CD4-positive, alpha-beta T cell (primary cell): Measurements from ENCODE around the gene ANKRD39. TPM values are rescaled to one million over a fixed set of nuclear protein-coding genes. Genes with fewer than 3 reads are reported as not detected.

Experiments
- ATAC-seq: fragments of 200-7000 bp; cut with Tn5 transposase; one replicate; pipeline ENCODE4 v1.10.0; 2022; ENCODE audit warnings: mild to moderate bottlenecking; ENCODE audit not compliant: poor library complexity
- CTCF ChIA-PET: fragments of 350-600 bp; sonication (Branson Sonifier 250); formaldehyde crosslinking; loops from one replicate; lab custom pipeline; 2021; ENCODE audit warnings: antibody characterized with exemption, inconsistent platforms; lab: Charles Lee
- POLR2A ChIA-PET: fragments of 350-600 bp; sonication (Branson Sonifier 250); formaldehyde crosslinking; loops from one replicate; lab custom pipeline; 2021; ENCODE audit warnings: antibody characterized with exemption, inconsistent platforms; lab: Charles Lee
- DNase-seq, 14 experiments: peaks; one replicate each; pipeline ENCODE4 v3.0.0-alpha.2; 2013 to 2020; ENCODE audit warnings: mixed read lengths in 2 of 14
- H3K27ac ChIP-seq, 2 donors: one replicate each; pipeline versions ENCODE4 v1.5.1 to v1.7.0; 2013; ENCODE audit warnings: low read length in 2 of 2, low read depth in 1 of 2, mild to moderate bottlenecking in 1 of 2
- H3K27me3 ChIP-seq, 2 experiments: 1 replicate in 1 of 2; 2 replicates in 1 of 2; pipeline versions ENCODE4 v1.6.1 to v1.7.0; 2013; ENCODE audit warnings: low read length in 2 of 2, control low read depth in 1 of 2, mild to moderate bottlenecking in 1 of 2, moderate library complexity in 1 of 2; ENCODE audit not compliant: insufficient read depth in 2 of 2, control insufficient read depth in 1 of 2
- H3K36me3 ChIP-seq: one replicate; pipeline ENCODE4 v1.6.1; 2013; ENCODE audit warnings: low read length, control low read depth; ENCODE audit not compliant: insufficient read depth
- H3K4me1 ChIP-seq: one replicate; pipeline ENCODE4 v1.6.1; 2013; ENCODE audit warnings: low read length, control low read depth; ENCODE audit not compliant: insufficient read depth
- H3K4me3 ChIP-seq: one replicate; pipeline ENCODE4 v1.5.1; 2013; ENCODE audit warnings: mild to moderate bottlenecking, low read length, moderate library complexity
- H3K9me3 ChIP-seq, 2 experiments: 1 replicate in 1 of 2; 2 replicates in 1 of 2; pipeline versions ENCODE4 v1.6.1 to v1.7.0; 2013; ENCODE audit warnings: low read length in 2 of 2, mild to moderate bottlenecking in 2 of 2, control low read depth in 1 of 2, moderate library complexity in 1 of 2; ENCODE audit not compliant: control insufficient read depth in 1 of 2, insufficient read depth in 1 of 2
- H3K27ac Mint-ChIP-seq: one replicate; pipeline ENCODE4 v1.8.0; 2020; ENCODE audit warnings: mixed read lengths
- H3K27me3 Mint-ChIP-seq: one replicate; pipeline ENCODE4 v1.8.0; 2021; ENCODE audit warnings: mixed read lengths
- H3K36me3 Mint-ChIP-seq: one replicate; pipeline ENCODE4 v1.8.0; 2021; ENCODE audit warnings: low read depth, mixed read lengths
- H3K4me1 Mint-ChIP-seq: one replicate; pipeline ENCODE4 v1.8.0; 2021; ENCODE audit warnings: low read depth, mixed read lengths
- H3K4me3 Mint-ChIP-seq: one replicate; pipeline ENCODE4 v1.8.0; 2020; ENCODE audit warnings: mild to moderate bottlenecking, mixed read lengths
- H3K9me3 Mint-ChIP-seq: one replicate; pipeline ENCODE4 v1.8.0; 2020; ENCODE audit warnings: mixed read lengths
- intact Hi-C, 2 experiments: fragments of 100-400 bp; cut with DNase I in 1 of 2; cut with micrococcal nuclease in 1 of 2; formaldehyde crosslinking; loops; one replicate each; pipeline versions ENCODE4 v1.15.1 to v1.9.0; 2023 to 2025; cut with DNase I, micrococcal nuclease
- total RNA-seq, 174 experiments: library from RNA in 2 of 174; stranded (reverse) in 2 of 174; gene quantifications; one replicate each; pipeline ENCODE4 v1.2.3 and lab custom pipeline; 2021 to 2026
- TF ChIP-seq, protein P1 (sequence below): fragments of 200-600 bp; IDR thresholded peaks from one replicate; pipeline ENCODE4 v1.8.0; 2022; ENCODE audit warnings: antibody characterized with exemption, mild to moderate bottlenecking

Gene ANKRD39
- total RNA-seq, 2 experiments from 2014 or later = 17.2 to 18.3 TPM

DNA sequence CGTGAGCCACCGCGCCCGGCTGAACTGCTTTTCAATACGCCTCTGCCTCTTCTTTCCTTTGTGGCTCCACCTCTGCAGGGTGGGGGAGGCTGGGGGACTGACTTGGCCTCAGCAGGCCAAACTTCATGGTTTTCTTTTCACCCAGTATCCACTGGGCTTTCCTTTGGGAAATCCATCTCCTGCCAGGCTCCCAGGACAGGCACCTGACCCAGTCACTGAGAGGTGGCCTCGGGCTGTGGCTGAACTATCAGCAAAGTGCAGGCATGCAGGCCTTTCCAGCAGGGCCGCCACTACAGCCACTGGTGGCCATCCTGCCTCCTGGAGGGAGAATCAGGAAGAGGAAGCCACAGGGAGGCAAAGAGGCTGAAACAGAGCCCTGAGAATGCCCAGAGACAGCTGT is 45.5 kb upstream of the ANKRD39 start:
- Histone ChIP-seq H3K36me3 (no peaks in the 10 kb centered on the region), H3K9me3 (no peaks in the 10 kb centered on the region), H3K27ac (no peak overlapping the region), H3K27me3 (no peaks in the 10 kb centered on the region), H3K4me3 (no peak overlapping the region), H3K4me1 (peaks cover 8% of the 10 kb centered on the region)
- no peaks in the 10 kb centered on the region for H3K9me3 Mint-ChIP-seq
- no peaks in the 10 kb centered on the region for H3K36me3 Mint-ChIP-seq
- no peak overlapping the region for H3K4me3 Mint-ChIP-seq
- no peak overlapping the region for H3K27ac Mint-ChIP-seq
- H3K27me3 Mint-ChIP-seq = no peaks in the 10 kb centered on the region
- no peak for ATAC-seq
- H3K4me1 Mint-ChIP-seq = peaks cover 6% of the 10 kb centered on the region
- TF ChIP-seq, protein P1, sequence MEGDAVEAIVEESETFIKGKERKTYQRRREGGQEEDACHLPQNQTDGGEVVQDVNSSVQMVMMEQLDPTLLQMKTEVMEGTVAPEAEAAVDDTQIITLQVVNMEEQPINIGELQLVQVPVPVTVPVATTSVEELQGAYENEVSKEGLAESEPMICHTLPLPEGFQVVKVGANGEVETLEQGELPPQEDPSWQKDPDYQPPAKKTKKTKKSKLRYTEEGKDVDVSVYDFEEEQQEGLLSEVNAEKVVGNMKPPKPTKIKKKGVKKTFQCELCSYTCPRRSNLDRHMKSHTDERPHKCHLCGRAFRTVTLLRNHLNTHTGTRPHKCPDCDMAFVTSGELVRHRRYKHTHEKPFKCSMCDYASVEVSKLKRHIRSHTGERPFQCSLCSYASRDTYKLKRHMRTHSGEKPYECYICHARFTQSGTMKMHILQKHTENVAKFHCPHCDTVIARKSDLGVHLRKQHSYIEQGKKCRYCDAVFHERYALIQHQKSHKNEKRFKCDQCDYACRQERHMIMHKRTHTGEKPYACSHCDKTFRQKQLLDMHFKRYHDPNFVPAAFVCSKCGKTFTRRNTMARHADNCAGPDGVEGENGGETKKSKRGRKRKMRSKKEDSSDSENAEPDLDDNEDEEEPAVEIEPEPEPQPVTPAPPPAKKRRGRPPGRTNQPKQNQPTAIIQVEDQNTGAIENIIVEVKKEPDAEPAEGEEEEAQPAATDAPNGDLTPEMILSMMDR = no peak
- ChIA-PET POLR2A (interaction anchor here (1.4 kb wide), 1 partner anchor 12 kb away, joined by 3 read pairs; no protein-coding TSS in a partner anchor), CTCF (no interaction called here)
- no peak for DNase-seq
- intact Hi-C loops = no loop called here

DNA sequence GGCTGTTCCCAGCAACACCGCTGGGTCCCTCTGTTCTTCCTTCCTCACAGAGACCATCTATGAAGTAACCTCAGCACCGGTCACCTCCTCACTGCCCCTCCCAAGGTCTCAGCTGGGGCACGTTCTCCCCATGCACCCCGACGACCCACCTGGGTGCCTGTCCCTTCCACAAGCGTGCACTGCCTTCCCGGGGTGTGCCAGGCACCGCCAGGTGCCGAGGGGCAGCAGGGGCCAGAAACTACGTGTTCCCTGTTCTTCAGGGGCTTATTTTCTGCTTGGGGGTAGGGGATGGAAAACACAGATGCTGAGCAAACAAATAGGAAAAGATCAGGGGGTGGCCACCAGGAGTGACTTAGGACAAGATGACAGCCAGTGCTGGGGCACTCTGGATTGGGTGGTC is 42.4 kb upstream of the ANKRD39 start:
- no peak overlapping the region for H3K27ac ChIP-seq
- H3K4me1 ChIP-seq = peaks cover 27% of the 10 kb centered on the region
- intact Hi-C loops = no loop called here
- TF ChIP-seq, protein P1 = no peak
- Mint-ChIP-seq H3K27me3 (no peaks in the 10 kb centered on the region), H3K27ac (no peak overlapping the region), H3K4me3 (no peak overlapping the region), H3K36me3 (no peaks in the 10 kb centered on the region), H3K4me1 (peaks cover 35% of the 10 kb centered on the region), H3K9me3 (no peaks in the 10 kb centered on the region)
- H3K9me3 ChIP-seq = no peaks in the 10 kb centered on the region
- H3K27me3 ChIP-seq = no peaks in the 10 kb centered on the region
- POLR2A ChIA-PET = interaction anchor here (0.6 kb wide), 1 partner anchor 9 kb away, joined by 3 read pairs; no protein-coding TSS in a partner anchor
- no peak for DNase-seq
- no peaks in the 10 kb centered on the region for H3K36me3 ChIP-seq
- CTCF ChIA-PET = no interaction called here
- H3K4me3 ChIP-seq = no peak overlapping the region
- ATAC-seq = no peak

DNA sequence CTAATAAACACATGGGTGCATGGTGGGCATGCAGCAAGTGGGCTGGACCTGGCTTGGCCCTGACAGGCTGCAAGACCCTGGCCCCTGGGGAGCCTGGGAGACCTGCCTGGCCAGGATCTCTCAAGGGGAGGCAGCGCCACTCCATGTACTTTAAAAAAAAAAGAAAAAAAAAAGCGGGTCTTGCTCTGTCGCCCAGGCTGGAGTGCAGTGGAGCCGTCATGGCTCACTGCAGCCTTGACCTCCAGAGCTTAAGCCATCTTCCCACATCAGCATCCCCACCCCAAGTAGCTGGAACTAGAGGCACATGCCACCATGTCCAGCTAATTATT is 41.6 kb upstream of the ANKRD39 start:
- no peaks in the 10 kb centered on the region for H3K9me3 Mint-ChIP-seq
- no peak overlapping the region for H3K27ac ChIP-seq
- CTCF ChIA-PET = no interaction called here
- POLR2A ChIA-PET = no interaction called here
- H3K4me3 Mint-ChIP-seq = no peak overlapping the region
- no peaks in the 10 kb centered on the region for H3K9me3 ChIP-seq
- intact Hi-C loops = no loop called here
- H3K4me3 ChIP-seq = no peak overlapping the region
- no peak overlapping the region for H3K27ac Mint-ChIP-seq
- ATAC-seq (no peak), DNase-seq (no peak)
- TF ChIP-seq, protein P1 = no peak
- H3K4me1 Mint-ChIP-seq = peaks cover 41% of the 10 kb centered on the region
- H3K36me3 Mint-ChIP-seq = no peaks in the 10 kb centered on the region
- no peaks in the 10 kb centered on the region for H3K27me3 ChIP-seq
- H3K36me3 ChIP-seq = no peaks in the 10 kb centered on the region
- peaks cover 29% of the 10 kb centered on the region for H3K4me1 ChIP-seq
- H3K27me3 Mint-ChIP-seq = no peaks in the 10 kb centered on the region
